IPS-11a (cell line): ENCODE data around the gene QRICH1.

ENCODE experiments used
- H3K4me3 ChIP-seq: one replicate; pipeline ENCODE4 v1.5.1; 2013; ENCODE audit warnings: low read depth, low read length, control low read depth

The QRICH1 gene

DNA sequence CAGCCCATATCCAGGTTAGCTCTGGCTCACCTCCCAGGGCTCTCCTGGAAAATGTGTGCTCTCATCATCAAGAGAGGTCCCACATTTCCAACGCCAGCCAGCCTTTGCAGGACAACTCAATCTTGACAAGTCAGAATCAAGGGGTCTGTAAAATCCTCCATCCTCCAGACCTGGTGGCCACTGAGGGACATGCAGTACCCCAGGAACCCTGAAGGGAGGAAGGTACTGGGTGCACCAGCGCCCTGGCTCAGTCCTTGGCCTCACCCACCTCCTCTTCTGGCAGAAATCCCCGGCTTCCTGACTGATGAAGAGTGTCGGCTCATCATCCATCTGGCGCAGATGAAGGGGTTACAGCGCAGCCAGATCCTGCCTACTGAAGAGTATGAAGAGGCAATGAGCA is 92.7 kb downstream of the QRICH1 start:
- H3K4me3 ChIP-seq, result no peak overlapping the region

DNA sequence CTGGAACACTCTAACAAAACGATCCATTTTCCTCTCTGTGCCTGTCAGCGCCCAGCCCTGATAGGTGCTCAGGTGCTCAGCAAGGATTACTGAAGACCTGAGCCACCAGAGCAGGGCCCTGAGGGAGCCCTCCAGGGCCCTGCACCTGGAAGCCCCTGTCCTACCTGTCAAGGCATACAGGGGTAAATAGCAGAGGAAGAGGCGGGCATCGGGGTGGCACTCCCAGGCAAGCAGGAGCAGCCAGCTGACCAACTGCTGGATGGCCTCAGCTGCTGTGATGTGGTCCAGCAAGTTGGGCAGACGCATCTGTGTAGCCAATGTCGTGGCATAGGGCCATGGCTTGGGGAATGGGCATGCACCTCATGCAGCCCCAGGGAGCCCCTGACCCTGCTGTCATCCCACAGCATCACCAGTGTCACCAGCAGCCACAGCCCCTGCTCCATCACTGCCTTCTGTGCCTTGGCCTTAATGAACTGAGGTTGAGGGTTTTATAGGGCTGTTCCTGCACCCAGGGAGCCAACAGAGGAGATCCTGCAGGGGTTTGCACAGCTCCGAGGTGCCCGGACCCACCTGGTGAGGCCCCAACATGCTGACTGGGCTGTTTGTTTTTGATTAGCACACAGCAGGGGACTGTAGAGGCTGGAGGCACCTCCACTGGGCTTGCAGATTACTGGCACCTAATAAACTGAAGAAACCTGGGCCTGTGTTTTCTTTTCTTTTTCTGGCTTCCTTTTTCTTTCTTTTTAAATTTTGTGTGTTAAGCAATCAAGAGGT is 94.6 kb downstream of the QRICH1 start:
- H3K4me3 ChIP-seq, result no peak overlapping the region

GRCh38 chr3:48997714-48998637 is 95.9 kb downstream of the QRICH1 start:
- no peak overlapping the region for H3K4me3 ChIP-seq

DNA sequence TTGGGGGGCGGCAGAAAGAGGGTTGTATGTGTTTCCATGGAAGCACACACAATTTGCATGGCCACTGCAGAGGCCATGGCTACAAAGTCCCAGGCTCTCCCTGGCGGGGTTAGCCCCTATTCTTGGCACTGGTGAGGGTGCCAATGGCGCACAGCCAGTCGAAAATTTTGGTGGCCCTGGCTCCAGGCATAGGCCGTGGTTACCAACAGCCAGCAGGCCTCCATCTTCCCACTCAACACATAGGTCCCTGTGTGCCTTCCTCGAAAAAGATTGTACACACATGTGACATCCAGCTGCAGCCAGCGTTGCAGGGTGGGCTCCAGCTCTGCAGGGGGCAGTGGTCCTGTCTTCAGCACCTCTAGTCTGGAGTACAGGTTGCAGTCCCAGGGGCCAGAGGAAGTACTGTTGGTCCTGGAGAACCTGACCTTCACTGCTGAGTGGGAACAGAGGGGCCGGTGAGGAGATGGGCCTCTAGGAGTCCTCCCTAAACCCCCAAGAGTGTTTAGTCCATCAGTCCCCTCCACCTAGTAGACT is 96.7 kb downstream of the QRICH1 start:
- no peak overlapping the region for H3K4me3 ChIP-seq

- H3K4me3 ChIP-seq, result no peak overlapping the region
Observed at GRCh38 chr3:48996640-48997039, 97.2 kb downstream of the QRICH1 start.

GRCh38 chr3:48993834-48994233 is 100.0 kb downstream of the QRICH1 start:
- H3K4me3 ChIP-seq, result no peak overlapping the region

DNA sequence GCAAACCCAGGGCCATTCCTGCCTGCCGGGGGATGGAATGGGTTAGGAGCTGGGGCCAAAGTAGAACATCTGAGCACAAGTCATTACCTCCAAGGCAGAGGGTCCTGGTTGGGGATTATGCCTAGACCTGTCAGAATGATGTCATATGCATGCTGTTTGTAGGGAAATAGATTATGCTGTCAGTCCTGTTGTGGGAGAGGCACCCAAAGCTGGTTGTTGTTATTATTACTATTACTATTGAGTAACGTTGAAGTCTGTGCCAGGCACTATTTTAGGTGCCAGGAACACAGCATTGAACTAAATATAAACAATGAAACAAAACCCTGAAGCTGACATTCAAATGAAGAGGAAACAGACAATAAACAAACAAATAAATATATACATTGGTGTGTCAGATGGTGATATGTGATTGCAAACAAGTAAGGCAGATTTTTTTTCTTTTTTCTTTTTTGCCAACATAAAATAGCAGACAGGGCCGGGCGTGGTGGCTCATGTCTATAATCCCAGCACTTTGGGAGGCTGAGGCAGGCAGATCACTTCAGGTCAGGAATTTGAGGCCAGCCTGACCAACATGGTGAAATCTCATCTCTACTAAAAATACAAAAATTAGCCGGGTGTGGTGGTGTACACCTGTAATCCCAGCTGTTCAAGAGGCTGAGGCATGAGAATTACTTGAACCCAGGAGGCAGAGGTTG is 101.9 kb downstream of the QRICH1 start:
- H3K4me3 ChIP-seq, result no peak overlapping the region

- peak overlapping the region; percentile 82 for H3K4me3 ChIP-seq
Observed at GRCh38 chr3:48990636-48991469, 103.0 kb downstream of the QRICH1 start.

GRCh38 chr3:48989796-48990635 is 103.9 kb downstream of the QRICH1 start, which contains the start of gene P4HTM:
P4HTM (plus strand) TSS chr3:48990241; CDS start chr3:48990257, 16 bp downstream.
- H3K4me3 ChIP-seq, result peak within 1 kb of the TSS; percentile 82

DNA sequence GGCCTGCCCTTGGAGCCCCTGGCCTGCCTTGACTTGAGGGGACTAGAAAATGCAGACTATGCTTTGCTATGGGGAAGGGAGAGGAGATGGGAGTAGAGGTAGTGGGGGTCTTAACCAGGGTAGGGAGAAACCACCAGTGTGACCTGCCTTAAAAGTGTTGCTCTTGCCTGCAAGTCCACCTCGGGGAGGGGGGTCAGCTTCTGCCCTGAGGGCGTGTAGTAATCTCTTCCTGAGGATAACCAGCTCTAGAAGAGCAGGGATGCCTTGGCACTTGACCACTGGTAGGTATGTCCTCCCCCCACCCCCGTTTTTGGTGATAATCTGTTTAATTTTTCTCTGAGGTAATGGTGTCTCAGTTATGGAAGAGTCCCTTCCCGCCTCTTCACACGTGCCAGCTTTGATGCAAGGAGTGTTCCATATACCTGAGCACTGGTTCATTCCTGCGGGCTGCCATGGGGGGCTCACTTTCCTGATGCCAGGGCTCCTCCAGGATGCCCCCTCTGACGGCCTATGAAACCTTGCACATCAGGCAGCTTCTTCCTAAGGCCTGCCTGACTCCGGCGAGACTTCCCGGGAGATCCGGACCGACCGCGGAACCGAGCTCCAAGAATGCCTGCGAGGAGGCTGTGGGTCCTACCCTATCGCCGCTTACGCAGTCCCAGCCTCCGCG is 104.6 kb downstream of the QRICH1 start:
- H3K4me3 ChIP-seq, result peak overlapping the region; percentile 82

DNA sequence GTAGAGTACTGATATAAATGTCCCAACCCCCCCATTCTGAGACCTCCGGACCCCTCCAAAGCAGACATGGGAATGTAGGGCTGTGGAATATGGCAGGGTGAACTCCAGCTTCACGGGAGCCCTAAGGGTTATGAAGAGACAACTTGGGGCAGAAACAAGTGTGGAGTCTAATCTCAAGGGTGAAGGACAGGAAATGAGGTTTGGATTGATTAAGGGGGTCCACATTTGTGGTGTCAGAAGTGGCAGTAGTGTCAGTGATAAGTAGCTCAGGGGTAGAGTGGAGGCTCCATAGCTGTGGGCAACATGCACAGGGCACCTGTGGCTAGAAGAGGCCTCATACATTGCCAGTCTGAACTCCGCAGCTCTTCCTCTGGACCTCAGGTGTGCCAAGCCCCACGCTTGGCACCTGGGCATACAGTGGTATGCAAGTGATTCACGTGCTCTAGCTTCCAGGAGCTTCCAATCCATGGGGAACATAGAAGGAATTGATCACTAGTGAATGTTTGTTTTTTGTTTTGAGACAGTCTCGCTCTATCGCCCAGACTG is 108.0 kb downstream of the QRICH1 start:
- H3K4me3 ChIP-seq, result no peak overlapping the region

- H3K4me3 ChIP-seq, result no peak overlapping the region
Observed at GRCh38 chr3:48984663-48985062, 109.2 kb downstream of the QRICH1 start.

- no peak overlapping the region for H3K4me3 ChIP-seq
Observed at GRCh38 chr3:48983096-48983495, 110.8 kb downstream of the QRICH1 start.

DNA sequence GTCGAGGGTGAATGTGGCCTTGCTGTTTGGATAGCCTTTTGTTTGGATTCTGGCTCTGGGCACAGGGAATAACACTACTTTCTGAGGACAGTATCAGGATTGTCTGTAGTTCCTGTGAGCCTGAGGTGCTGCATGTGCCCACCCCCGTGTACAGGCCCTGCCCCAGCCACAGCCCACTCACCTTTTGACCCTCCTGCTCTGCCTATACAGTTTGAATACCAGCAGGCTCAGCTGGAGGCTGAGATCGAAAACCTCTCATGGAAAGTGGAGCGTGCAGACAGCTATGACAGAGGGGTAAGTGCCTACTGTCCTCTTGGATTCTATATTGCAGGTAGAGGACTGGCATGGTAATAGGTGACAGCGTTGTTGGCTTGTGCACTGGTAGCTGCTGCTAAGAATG is 111.2 kb downstream of the QRICH1 start:
- no peak overlapping the region for H3K4me3 ChIP-seq

GRCh38 chr3:48982016-48982415 is 111.9 kb downstream of the QRICH1 start:
- no peak overlapping the region for H3K4me3 ChIP-seq

DNA sequence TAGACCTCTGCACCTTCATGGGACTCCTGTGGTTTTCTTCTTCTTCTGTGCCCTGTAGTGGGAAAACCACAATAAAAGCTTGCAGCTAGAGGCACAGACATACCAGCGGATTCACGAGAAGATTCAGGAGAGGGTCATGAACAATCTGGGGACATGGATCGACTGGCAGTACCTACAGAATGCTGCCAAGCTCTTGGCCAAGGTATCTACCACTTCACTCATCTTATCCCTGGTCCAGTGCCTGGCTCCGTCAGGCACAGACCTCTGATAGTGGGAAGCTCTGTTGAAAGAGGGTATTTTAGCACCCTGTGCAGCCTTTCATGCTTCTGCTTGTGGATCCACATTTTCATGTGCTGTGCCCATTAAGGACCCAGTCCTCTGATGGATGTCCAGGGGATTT is 113.6 kb downstream of the QRICH1 start:
- H3K4me3 ChIP-seq, result no peak overlapping the region
